ENCODE measurements around the gene FAM151B. TPM values are rescaled to one million over a fixed set of nuclear protein-coding genes. Genes with fewer than 3 reads are reported as not detected.

FAM151B gene
- total and polyA plus RNA-seq, 3 experiments from 2014 or later: 0.18 to 0.24 TPM; not detected in 1

- Histone ChIP-seq H3K27me3 (ENCODE audit: insufficient read depth, low read length, poor library complexity, severe bottlenecking) (no peaks in the 10 kb centered on the region), H3K4me1 (ENCODE audit: insufficient read depth, low read length) (no peaks in the 10 kb centered on the region), H3K27ac (ENCODE audit: low read depth, low read length) (no peak overlapping the region), H3K4me3 (ENCODE audit: low read length) (no peak overlapping the region), H3K9me3 (ENCODE audit: low read length) (no peaks in the 10 kb centered on the region), H3K36me3 (ENCODE audit: insufficient read depth, low read length) (no peaks in the 10 kb centered on the region)
- CTCF ChIA-PET: no interaction called here
- POLR2A ChIA-PET: no interaction called here
- H3K9me3 Mint-ChIP-seq: no peaks in the 10 kb centered on the region
- peaks cover 0 to 2% of the 10 kb centered on the region in 2 donors for H3K27me3 Mint-ChIP-seq
- H3K4me1 Mint-ChIP-seq: peaks cover 0 to 3% (median 2%) of the 10 kb centered on the region in 3 donors
- H3K27ac Mint-ChIP-seq: no peak overlapping the region
- no peak for DNase-seq
- peaks cover 0 to 2% (median 0%) of the 10 kb centered on the region in 3 donors for H3K36me3 Mint-ChIP-seq
- no peak overlapping the region for H3K4me3 Mint-ChIP-seq
Observed at GRCh38 chr5:80508844-80509243, 20.9 kb downstream of the FAM151B start.

GRCh38 chr5:80509362-80509761 is 21.5 kb downstream of the FAM151B start:
- no peaks in the 10 kb centered on the region for H3K9me3 Mint-ChIP-seq
- Histone ChIP-seq H3K9me3 (ENCODE audit: low read length) (no peaks in the 10 kb centered on the region), H3K27ac (ENCODE audit: low read depth, low read length) (no peak overlapping the region), H3K27me3 (ENCODE audit: insufficient read depth, low read length, poor library complexity, severe bottlenecking) (no peaks in the 10 kb centered on the region), H3K36me3 (ENCODE audit: insufficient read depth, low read length) (no peaks in the 10 kb centered on the region), H3K4me1 (ENCODE audit: insufficient read depth, low read length) (no peaks in the 10 kb centered on the region), H3K4me3 (ENCODE audit: low read length) (no peak overlapping the region)
- no peaks in the 10 kb centered on the region for H3K4me1 Mint-ChIP-seq
- peaks cover 0 to 2% (median 0%) of the 10 kb centered on the region in 3 donors for H3K36me3 Mint-ChIP-seq
- no peak overlapping the region for H3K27ac Mint-ChIP-seq
- ChIA-PET CTCF (no interaction called here), POLR2A (no interaction called here)
- peaks cover 0 to 2% of the 10 kb centered on the region in 2 donors for H3K27me3 Mint-ChIP-seq
- no peak overlapping the region for H3K4me3 Mint-ChIP-seq
- no peak for DNase-seq

DNA sequence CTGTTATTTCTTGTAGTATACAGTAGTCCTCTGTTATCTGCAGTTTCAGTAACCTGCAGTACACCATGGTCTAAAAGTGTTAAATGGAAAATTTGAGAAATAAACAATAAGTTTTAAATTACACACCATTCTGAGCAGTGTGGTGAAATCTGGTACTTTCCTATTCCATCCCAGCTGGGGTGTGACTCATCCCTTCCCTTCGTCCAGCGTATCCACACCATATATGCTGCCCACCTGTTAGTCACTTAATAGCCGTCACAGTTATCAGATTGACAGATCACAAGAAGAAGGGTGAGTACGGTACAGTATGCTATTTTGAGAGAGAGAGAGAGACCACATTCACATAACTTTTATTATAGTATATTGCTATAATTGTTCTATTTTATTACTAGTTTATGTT is 28.9 kb downstream of the FAM151B start:
- no peak overlapping the region for H3K4me3 Mint-ChIP-seq
- no peaks in the 10 kb centered on the region for H3K27me3 Mint-ChIP-seq
- Histone ChIP-seq H3K4me1 (ENCODE audit: insufficient read depth, low read length) (no peaks in the 10 kb centered on the region), H3K27ac (ENCODE audit: low read depth, low read length) (no peak overlapping the region), H3K27me3 (ENCODE audit: insufficient read depth, low read length, poor library complexity, severe bottlenecking) (no peaks in the 10 kb centered on the region), H3K9me3 (ENCODE audit: low read length) (no peaks in the 10 kb centered on the region), H3K4me3 (ENCODE audit: low read length) (no peak overlapping the region), H3K36me3 (ENCODE audit: insufficient read depth, low read length) (no peaks in the 10 kb centered on the region)
- CTCF ChIA-PET: no interaction called here
- no peak overlapping the region for H3K27ac Mint-ChIP-seq
- DNase-seq: no peak
- H3K9me3 Mint-ChIP-seq: no peaks in the 10 kb centered on the region
- POLR2A ChIA-PET: no interaction called here
- no peaks in the 10 kb centered on the region for H3K4me1 Mint-ChIP-seq
- H3K36me3 Mint-ChIP-seq: no peaks in the 10 kb centered on the region

- no peak overlapping the region for H3K27ac Mint-ChIP-seq
- H3K4me1 Mint-ChIP-seq: no peaks in the 10 kb centered on the region
Observed at GRCh38 chr5:80540691-80541090, 52.8 kb downstream of the FAM151B start.

GRCh38 chr5:80541392-80541791 is 53.5 kb downstream of the FAM151B start:
- no peaks in the 10 kb centered on the region for H3K36me3 ChIP-seq (ENCODE audit: insufficient read depth, low read length)
- H3K9me3 ChIP-seq (ENCODE audit: low read length): no peaks in the 10 kb centered on the region
- H3K4me3 ChIP-seq (ENCODE audit: low read length): no peak overlapping the region
- H3K36me3 Mint-ChIP-seq: no peaks in the 10 kb centered on the region
- H3K27ac Mint-ChIP-seq: no peak overlapping the region
- no peaks in the 10 kb centered on the region for H3K4me1 ChIP-seq (ENCODE audit: insufficient read depth, low read length)
- ChIA-PET POLR2A (no interaction called here), CTCF (no interaction called here)
- H3K4me1 Mint-ChIP-seq: no peaks in the 10 kb centered on the region
- no peak overlapping the region for H3K4me3 Mint-ChIP-seq
- H3K27ac ChIP-seq (ENCODE audit: low read depth, low read length): no peak overlapping the region
- no peak for DNase-seq
- peaks cover 0 to 3% (median 0%) of the 10 kb centered on the region in 5 donors for H3K9me3 Mint-ChIP-seq
- H3K27me3 ChIP-seq (ENCODE audit: insufficient read depth, low read length, poor library complexity, severe bottlenecking): no peaks in the 10 kb centered on the region
- peaks cover 3 to 13% of the 10 kb centered on the region in 2 donors for H3K27me3 Mint-ChIP-seq

More at GRCh38 chr5:80540691-80541090, 52.8 kb downstream of the FAM151B start:
- H3K27ac ChIP-seq (ENCODE audit: low read depth, low read length): no peak overlapping the region
- POLR2A ChIA-PET: no interaction called here
- no peaks in the 10 kb centered on the region for H3K4me1 ChIP-seq (ENCODE audit: insufficient read depth, low read length)
- H3K4me3 Mint-ChIP-seq: no peak overlapping the region
- no peaks in the 10 kb centered on the region for H3K36me3 ChIP-seq (ENCODE audit: insufficient read depth, low read length)
- CTCF ChIA-PET: no interaction called here
- peaks cover 0 to 3% (median 0%) of the 10 kb centered on the region in 5 donors for H3K9me3 Mint-ChIP-seq
- H3K27me3 ChIP-seq (ENCODE audit: insufficient read depth, low read length, poor library complexity, severe bottlenecking): no peaks in the 10 kb centered on the region
- H3K9me3 ChIP-seq (ENCODE audit: low read length): no peaks in the 10 kb centered on the region
- no peak for DNase-seq
- peaks cover 3 to 13% of the 10 kb centered on the region in 2 donors for H3K27me3 Mint-ChIP-seq
- H3K36me3 Mint-ChIP-seq: no peaks in the 10 kb centered on the region
- H3K4me3 ChIP-seq (ENCODE audit: low read length): no peak overlapping the region

DNA sequence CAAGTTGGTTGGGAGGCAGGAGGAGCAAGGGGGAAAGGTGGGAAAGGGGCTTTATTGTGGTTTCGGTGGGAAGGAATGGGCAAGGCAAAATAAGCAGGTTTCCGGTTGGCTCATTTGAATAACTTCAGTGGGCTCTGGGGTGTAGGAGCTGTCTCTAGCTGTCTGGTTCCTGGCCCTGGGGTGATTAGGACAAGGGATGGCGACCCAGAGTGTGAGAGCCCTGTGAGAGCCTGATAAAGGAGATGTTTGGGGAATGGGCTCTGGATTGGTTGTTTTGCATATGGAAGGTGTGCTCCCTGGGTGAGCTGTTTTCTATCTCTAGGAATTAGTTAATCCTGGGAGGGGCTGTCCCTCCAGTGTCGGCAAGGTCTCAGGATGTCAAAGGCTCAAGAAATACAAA is 66.7 kb downstream of the FAM151B start:
- no peak overlapping the region for H3K27ac Mint-ChIP-seq
- no peak overlapping the region for H3K27ac ChIP-seq (ENCODE audit: low read depth, low read length)
- H3K27me3 ChIP-seq (ENCODE audit: insufficient read depth, low read length, poor library complexity, severe bottlenecking): peaks cover 9% of the 10 kb centered on the region
- no peak overlapping the region for H3K4me3 ChIP-seq (ENCODE audit: low read length)
- peaks cover 18 to 59% of the 10 kb centered on the region in 2 donors for H3K27me3 Mint-ChIP-seq
- H3K36me3 Mint-ChIP-seq: no peaks in the 10 kb centered on the region
- no peak overlapping the region for H3K4me3 Mint-ChIP-seq
- H3K9me3 ChIP-seq (ENCODE audit: low read length): no peaks in the 10 kb centered on the region
- H3K4me1 ChIP-seq (ENCODE audit: insufficient read depth, low read length): no peaks in the 10 kb centered on the region
- POLR2A ChIA-PET: no interaction called here
- H3K9me3 Mint-ChIP-seq: peaks cover 0 to 6% (median 0%) of the 10 kb centered on the region in 5 donors
- H3K4me1 Mint-ChIP-seq: no peaks in the 10 kb centered on the region
- no peaks in the 10 kb centered on the region for H3K36me3 ChIP-seq (ENCODE audit: insufficient read depth, low read length)
- CTCF ChIA-PET: no interaction called here
- DNase-seq: no peak

- peaks cover 9% of the 10 kb centered on the region for H3K27me3 ChIP-seq (ENCODE audit: insufficient read depth, low read length, poor library complexity, severe bottlenecking)
- ChIA-PET CTCF (interaction anchor here (0.6 kb wide), 1 partner anchor 33 kb away, joined by 3 read pairs; no protein-coding TSS in a partner anchor), POLR2A (no interaction called here)
- H3K36me3 ChIP-seq (ENCODE audit: insufficient read depth, low read length): no peaks in the 10 kb centered on the region
- H3K4me3 Mint-ChIP-seq: no peak overlapping the region
- no peak for DNase-seq
- H3K4me1 ChIP-seq (ENCODE audit: insufficient read depth, low read length): no peaks in the 10 kb centered on the region
- H3K4me3 ChIP-seq (ENCODE audit: low read length): no peak overlapping the region
- H3K9me3 ChIP-seq (ENCODE audit: low read length): no peaks in the 10 kb centered on the region
- H3K9me3 Mint-ChIP-seq: peaks cover 0 to 6% (median 0%) of the 10 kb centered on the region in 5 donors
- H3K27ac Mint-ChIP-seq: no peak overlapping the region
- peaks cover 18 to 55% of the 10 kb centered on the region in 2 donors for H3K27me3 Mint-ChIP-seq
- H3K27ac ChIP-seq (ENCODE audit: low read depth, low read length): no peak overlapping the region
- no peaks in the 10 kb centered on the region for H3K4me1 Mint-ChIP-seq
- no peaks in the 10 kb centered on the region for H3K36me3 Mint-ChIP-seq
Observed at GRCh38 chr5:80555099-80555498, 67.2 kb downstream of the FAM151B start.

- peaks cover 13 to 40% of the 10 kb centered on the region in 2 donors for H3K27me3 Mint-ChIP-seq
- peaks cover 9% of the 10 kb centered on the region for H3K27me3 ChIP-seq (ENCODE audit: insufficient read depth, low read length, poor library complexity, severe bottlenecking)
- H3K4me3 Mint-ChIP-seq: no peak overlapping the region
- H3K36me3 ChIP-seq (ENCODE audit: insufficient read depth, low read length): no peaks in the 10 kb centered on the region
- no peaks in the 10 kb centered on the region for H3K9me3 Mint-ChIP-seq
- H3K4me3 ChIP-seq (ENCODE audit: low read length): no peak overlapping the region
- H3K36me3 Mint-ChIP-seq: no peaks in the 10 kb centered on the region
- ChIA-PET CTCF (no interaction called here), POLR2A (no interaction called here)
- H3K4me1 ChIP-seq (ENCODE audit: insufficient read depth, low read length): no peaks in the 10 kb centered on the region
- no peak overlapping the region for H3K27ac ChIP-seq (ENCODE audit: low read depth, low read length)
- H3K4me1 Mint-ChIP-seq: no peaks in the 10 kb centered on the region
- no peak overlapping the region for H3K27ac Mint-ChIP-seq
- no peak for DNase-seq
- no peaks in the 10 kb centered on the region for H3K9me3 ChIP-seq (ENCODE audit: low read length)
Observed at GRCh38 chr5:80559244-80559643, 71.3 kb downstream of the FAM151B start.

GRCh38 chr5:80565330-80565729 is 77.4 kb downstream of the FAM151B start:
- Histone ChIP-seq H3K27ac (ENCODE audit: low read depth, low read length) (no peak overlapping the region), H3K9me3 (ENCODE audit: low read length) (no peaks in the 10 kb centered on the region), H3K4me3 (ENCODE audit: low read length) (no peak overlapping the region), H3K4me1 (ENCODE audit: insufficient read depth, low read length) (no peaks in the 10 kb centered on the region), H3K36me3 (ENCODE audit: insufficient read depth, low read length) (no peaks in the 10 kb centered on the region), H3K27me3 (ENCODE audit: insufficient read depth, low read length, poor library complexity, severe bottlenecking) (peaks cover 7% of the 10 kb centered on the region)
- no peak overlapping the region for H3K4me3 Mint-ChIP-seq
- ChIA-PET CTCF (no interaction called here), POLR2A (no interaction called here)
- H3K4me1 Mint-ChIP-seq: peaks cover 0 to 4% (median 1%) of the 10 kb centered on the region in 3 donors
- no peak for DNase-seq
- no peaks in the 10 kb centered on the region for H3K36me3 Mint-ChIP-seq
- no peaks in the 10 kb centered on the region for H3K9me3 Mint-ChIP-seq
- peaks cover 22 to 45% of the 10 kb centered on the region in 2 donors for H3K27me3 Mint-ChIP-seq
- H3K27ac Mint-ChIP-seq: no peak overlapping the region

Data from CD8-positive, alpha-beta memory T cell (primary cell).